Osteocyte (in vitro differentiated cells): ENCODE data around the gene BMX. TPM values are rescaled to one million over a fixed set of nuclear protein-coding genes. Genes with fewer than 3 reads are reported as not detected.

ENCODE experiments used
- DNase-seq: peaks from one replicate; pipeline ENCODE4 v3.0.0; 2021; ENCODE audit warnings: mixed read lengths; ENCODE audit not compliant: unreplicated experiment; ENCODE audit errors: extremely low spot score
- H3K27ac Mint-ChIP-seq: one replicate; pipeline ENCODE4 v1.8.0; 2021; ENCODE audit warnings: mild to moderate bottlenecking, mixed read lengths; ENCODE audit not compliant: unreplicated experiment
- H3K27me3 Mint-ChIP-seq: one replicate; pipeline ENCODE4 v1.8.0; 2021; ENCODE audit warnings: mixed read lengths; ENCODE audit not compliant: unreplicated experiment
- H3K36me3 Mint-ChIP-seq: one replicate; pipeline ENCODE4 v1.8.0; 2021; ENCODE audit warnings: mixed read lengths; ENCODE audit not compliant: unreplicated experiment
- H3K4me1 Mint-ChIP-seq: one replicate; pipeline ENCODE4 v1.8.0; 2021; ENCODE audit warnings: mixed read lengths; ENCODE audit not compliant: unreplicated experiment
- H3K4me3 Mint-ChIP-seq: one replicate; pipeline ENCODE4 v1.8.0; 2021; ENCODE audit warnings: mild to moderate bottlenecking, moderate library complexity, mixed read lengths; ENCODE audit not compliant: unreplicated experiment
- H3K9me3 Mint-ChIP-seq: one replicate; pipeline ENCODE4 v1.8.0; 2021; ENCODE audit warnings: mixed read lengths; ENCODE audit not compliant: unreplicated experiment
- CTCF ChIP-seq: fragments of 200-600 bp; sonication (generic); IDR thresholded peaks from 2 replicates; pipeline ENCODE4 v1.5.0; 2021; ENCODE audit warnings: antibody characterized with exemption, mild to moderate bottlenecking, moderate library complexity
- long read RNA-seq: library from polyadenylated mRNA; unstranded; transcript quantifications from one replicate; pipeline ENCODE4 v2.0.0, GENCODE V29; 2021
- total RNA-seq: library from RNA; stranded (reverse); gene quantifications from 2 replicates; pipeline ENCODE4 v1.2.1, GENCODE V29; 2021

Gene BMX
- not detected in 2 replicates for total RNA-seq
- long read RNA-seq, partial matches to known transcripts, result 0 of 1 reads
- long read RNA-seq, other reads (novel, unspliced or antisense), result 1 of 1 reads

DNA sequence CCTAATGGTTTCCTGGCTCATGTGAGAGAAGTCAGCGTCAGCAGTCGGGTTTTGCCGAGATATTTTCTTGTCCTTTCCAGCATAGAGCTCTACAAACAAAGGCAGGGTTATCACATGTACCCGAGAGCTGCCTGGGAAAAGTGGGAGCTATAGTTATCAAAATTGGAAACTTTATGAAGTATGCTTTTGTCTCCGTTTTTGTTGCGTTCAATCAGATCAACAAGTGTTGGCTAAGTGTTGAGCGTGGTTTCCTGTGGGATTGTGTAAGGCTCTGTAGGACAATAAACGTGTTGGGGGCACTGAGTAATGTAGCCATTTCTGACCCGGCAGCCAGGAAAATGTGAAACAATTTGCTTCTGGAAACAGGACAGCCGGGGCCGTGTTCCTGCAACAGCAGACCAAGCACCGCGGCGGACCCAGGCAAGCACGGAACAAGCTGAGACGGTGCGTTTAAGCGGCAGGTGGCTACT, at the start of gene BMX:
Gene BMX (plus strand): TSS at position 311 of the 470 bp plus-strand sequence. CDS start 7,547 bp downstream, outside the sequence.
- Mint-ChIP-seq H3K9me3 (no peaks in the 10 kb centered on the region), H3K4me1 (no peaks in the 10 kb centered on the region), H3K36me3 (no peaks in the 10 kb centered on the region), H3K27ac (no peak within 1 kb of the TSS), H3K27me3 (peaks cover 33% of the 10 kb centered on the region), H3K4me3 (no peak within 1 kb of the TSS)
- TF ChIP-seq CTCF, result no peak
- DNase-seq, result no peak

DNA sequence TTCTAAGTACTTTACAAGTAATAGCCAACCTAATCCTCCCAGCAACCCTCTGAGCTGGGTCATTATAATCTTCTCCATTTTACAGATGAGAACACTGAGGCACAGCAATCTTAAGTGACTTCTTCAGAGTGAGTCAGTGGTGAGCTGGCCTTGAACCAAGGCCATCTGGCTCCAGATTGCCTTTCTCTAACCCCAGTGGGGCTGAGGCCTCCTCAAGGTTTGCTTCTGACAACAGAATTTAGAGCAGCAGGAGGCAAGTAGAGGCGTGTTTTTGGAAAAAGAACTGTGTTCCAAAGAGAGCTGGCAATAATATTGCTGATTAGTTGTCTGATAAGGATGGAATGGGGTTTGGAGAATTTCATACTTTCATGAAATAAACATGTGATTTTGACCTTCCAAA, 48.7 kb upstream of the BMX start:
- Mint-ChIP-seq H3K36me3 (peaks cover 19% of the 10 kb centered on the region), H3K27ac (no peak overlapping the region), H3K4me3 (no peak overlapping the region), H3K4me1 (peaks cover 18% of the 10 kb centered on the region), H3K27me3 (no peaks in the 10 kb centered on the region), H3K9me3 (no peaks in the 10 kb centered on the region)
- no peak for TF ChIP-seq CTCF
- DNase-seq, result no peak

DNA sequence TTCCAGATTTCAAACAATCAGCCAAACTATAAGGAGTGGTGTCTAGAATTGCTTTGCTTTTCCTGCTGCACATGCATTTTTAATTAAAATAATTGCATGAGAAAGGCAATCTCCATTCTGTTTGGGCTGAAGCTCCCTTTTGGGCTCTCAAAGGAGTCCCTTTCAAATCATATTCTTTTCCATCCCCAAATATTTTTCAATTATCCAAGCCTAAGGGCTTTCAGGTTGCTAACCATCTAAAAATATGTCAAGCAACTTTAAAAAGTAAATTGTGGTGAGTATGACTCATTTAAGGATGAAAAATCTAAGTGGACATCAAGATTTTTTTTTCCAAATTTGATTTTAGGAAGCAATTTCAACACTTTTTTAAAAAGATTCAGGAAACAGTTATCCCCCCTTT, 35.9 kb upstream of the BMX start:
- Mint-ChIP-seq H3K4me1 (peaks cover 12% of the 10 kb centered on the region), H3K36me3 (peaks cover 5% of the 10 kb centered on the region), H3K9me3 (no peaks in the 10 kb centered on the region), H3K27me3 (no peaks in the 10 kb centered on the region), H3K4me3 (no peak overlapping the region), H3K27ac (no peak overlapping the region)
- DNase-seq, result no peak
- no peak for TF ChIP-seq CTCF

GRCh38 chrX:15465347-15465746, 35.3 kb upstream of the BMX start:
- peaks cover 2% of the 10 kb centered on the region for H3K36me3 Mint-ChIP-seq
- no peaks in the 10 kb centered on the region for H3K9me3 Mint-ChIP-seq
- peak overlapping the region; percentile 19 for H3K27ac Mint-ChIP-seq
- DNase-seq, result no peak
- no peak overlapping the region for H3K4me3 Mint-ChIP-seq
- no peaks in the 10 kb centered on the region for H3K27me3 Mint-ChIP-seq
- peaks cover 12% of the 10 kb centered on the region for H3K4me1 Mint-ChIP-seq
- TF ChIP-seq CTCF, result no peak

GRCh38 chrX:15465896-15466651, 34.5 kb upstream of the BMX start:
- Mint-ChIP-seq H3K36me3 (no peaks in the 10 kb centered on the region), H3K9me3 (no peaks in the 10 kb centered on the region)
- DNase-seq, result no peak

More at GRCh38 chrX:15465896-15466651, 34.5 kb upstream of the BMX start:
- no peaks in the 10 kb centered on the region for H3K27me3 Mint-ChIP-seq
- H3K4me3 Mint-ChIP-seq, result no peak overlapping the region
- H3K4me1 Mint-ChIP-seq, result peaks cover 13% of the 10 kb centered on the region
- peak overlapping the region; percentile 19 for H3K27ac Mint-ChIP-seq
- TF ChIP-seq CTCF, result peak; percentile 7
